ENCODE results near the gene LAMA4. TPM values are rescaled to one million over a fixed set of nuclear protein-coding genes. Genes with fewer than 3 reads are reported as not detected.

The LAMA4 gene
- total and polyA plus RNA-seq, 2 of the 13 experiments (the other 11 are each of a cell fraction or from before 2014, with no cell fraction given) = not detected

- TF ChIP-seq GPBP1L1 (CRISPR knock-in tag; IDR thresholded peaks at IDR 0.05) = no peak
- TF ChIP-seq ZNF432 (CRISPR knock-in tag; IDR thresholded peaks at IDR 0.05; ENCODE audit: borderline replicate concordance) = no peak
- TF ChIP-seq ZFP91 (CRISPR knock-in tag; IDR thresholded peaks at IDR 0.05; ENCODE audit: borderline replicate concordance) = peak; percentile 37; the same call in 1 of the 2 replicates
- TF ChIP-seq SMARCC2 (IDR thresholded peaks at IDR 0.05) = no peak
- peak; percentile 67; the same call in 1 of the 2 replicates for TF ChIP-seq SOX13 (IDR thresholded peaks at IDR 0.05)
- peak in 1 of 2 experiments; percentile 96; a peak in 2 of 4 replicates for TF ChIP-seq SOX13 (CRISPR knock-in tag; conservative IDR thresholded peaks at IDR 0.05 in 1 of 2, IDR thresholded peaks at IDR 0.05 in 1 of 2)
- no peak for TF ChIP-seq NCOA5 (CRISPR knock-in tag; IDR thresholded peaks at IDR 0.05)
- no peak for TF ChIP-seq ZNF773 (CRISPR knock-in tag; IDR thresholded peaks at IDR 0.05; ENCODE audit: borderline replicate concordance)
- no peak for TF ChIP-seq ZBTB40 (IDR thresholded peaks at IDR 0.05)
- TF ChIP-seq ZBTB40 (CRISPR knock-in tag; IDR thresholded peaks at IDR 0.05) = no peak
- no peak for TF ChIP-seq ZNF775 (CRISPR knock-in tag; IDR thresholded peaks at IDR 0.05; ENCODE audit: borderline replicate concordance)
- no peak for TF ChIP-seq GATAD1 (CRISPR knock-in tag; IDR thresholded peaks at IDR 0.05)
- no peak for TF ChIP-seq ZNF724P (CRISPR knock-in tag; IDR thresholded peaks at IDR 0.05; ENCODE audit: borderline replicate concordance)
- no peak for TF ChIP-seq SRF (IDR thresholded peaks at IDR 0.05; ENCODE audit: low read depth, low read length)
- no peak for TF ChIP-seq ZNF652 (CRISPR knock-in tag; IDR thresholded peaks at IDR 0.05; ENCODE audit: borderline replicate concordance, low read depth)
- no peak for TF ChIP-seq ZNF562 (CRISPR knock-in tag; IDR thresholded peaks at IDR 0.05; ENCODE audit: borderline replicate concordance)
- no peak for TF ChIP-seq CEBPB (IDR thresholded peaks at IDR 0.05; ENCODE audit: borderline replicate concordance, low read depth, low read length)
Observed at GRCh38 chr6:112145080-112145573, 109.2 kb downstream of the LAMA4 start (continued).
